GM20000 (cell line): Measurements from ENCODE around the gene ESR1.
A peak's percentile ranks its signal among the peaks of the same experiment; 100 is the strongest.
"Not testable (repeated sequence)": the region's sequence is repeated elsewhere in the genome, so short reads cannot be mapped to it uniquely, and the experiment has no call there.

Source experiments
- DNase-seq: peaks from one replicate; pipeline ENCODE4 v3.0.0; 2012; ENCODE audit warnings: low spot score
- CTCF ChIP-seq: IDR thresholded peaks from 2 replicates; pipeline ENCODE4 v1.5.1; 2012; ENCODE audit warnings: mild to moderate bottlenecking, control low read depth; ENCODE audit errors: extremely low read depth, missing control alignments

The ESR1 gene

DNA sequence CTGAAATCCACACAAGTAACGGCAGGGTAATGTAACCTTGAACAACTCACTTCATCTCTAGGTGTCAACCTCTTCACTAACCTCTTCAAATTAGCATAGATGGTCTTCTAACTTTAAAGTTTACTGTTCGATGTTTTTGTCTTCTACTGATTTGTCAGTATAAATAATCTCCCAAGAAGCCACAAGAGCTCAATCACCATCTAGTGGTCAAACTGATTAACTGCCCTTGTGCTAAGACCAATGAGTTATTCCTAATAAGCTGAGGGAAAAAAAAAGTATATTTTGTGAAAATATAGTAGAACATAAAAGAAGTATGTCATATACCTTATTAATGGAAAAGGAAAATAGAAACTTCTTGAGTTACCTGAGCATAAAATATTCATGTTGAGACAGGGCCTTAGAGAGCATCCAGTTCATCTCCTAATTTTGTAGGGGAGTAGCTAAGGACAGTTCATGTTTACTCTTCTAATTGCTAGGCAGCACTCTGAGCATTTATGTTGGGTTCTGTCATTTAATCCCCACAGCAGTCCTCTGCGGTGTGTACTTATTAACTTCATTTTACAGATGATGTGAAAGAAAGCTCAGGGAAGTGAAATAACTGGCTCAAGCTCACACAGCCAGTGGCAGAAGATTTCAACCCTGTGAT is 317.1 kb downstream of the ESR1 start:
- DNase-seq: peak; percentile 53
- TF ChIP-seq CTCF: peak; percentile 64

GRCh38 chr6:152127432-152128165 is 320.1 kb downstream of the ESR1 start:
- TF ChIP-seq CTCF: no peak
- DNase-seq: no peak

- TF ChIP-seq CTCF: no peak
- no peak for DNase-seq
Measured at GRCh38 chr6:152129691-152130151, 322.2 kb downstream of the ESR1 start.

DNA sequence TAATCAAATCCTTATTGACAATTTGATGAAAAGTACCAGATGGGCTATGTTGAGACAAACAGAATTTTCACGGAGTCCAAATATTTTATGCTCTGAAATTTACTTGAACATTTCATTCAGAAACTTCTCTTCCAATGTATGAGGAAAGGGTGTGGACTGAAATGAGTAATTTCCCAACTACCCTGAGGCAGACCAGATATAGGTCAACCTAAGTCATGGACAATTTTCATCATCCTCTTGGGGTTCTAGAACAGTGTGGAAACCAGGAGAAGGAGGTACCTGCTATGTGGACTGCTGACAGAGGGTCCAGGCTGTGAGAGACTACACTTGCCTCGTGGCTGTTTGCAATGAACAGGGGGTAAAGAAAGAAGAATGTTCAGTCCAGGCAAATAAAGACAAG is 323.0 kb downstream of the ESR1 start:
- TF ChIP-seq CTCF: no peak
- DNase-seq: no peak

DNA sequence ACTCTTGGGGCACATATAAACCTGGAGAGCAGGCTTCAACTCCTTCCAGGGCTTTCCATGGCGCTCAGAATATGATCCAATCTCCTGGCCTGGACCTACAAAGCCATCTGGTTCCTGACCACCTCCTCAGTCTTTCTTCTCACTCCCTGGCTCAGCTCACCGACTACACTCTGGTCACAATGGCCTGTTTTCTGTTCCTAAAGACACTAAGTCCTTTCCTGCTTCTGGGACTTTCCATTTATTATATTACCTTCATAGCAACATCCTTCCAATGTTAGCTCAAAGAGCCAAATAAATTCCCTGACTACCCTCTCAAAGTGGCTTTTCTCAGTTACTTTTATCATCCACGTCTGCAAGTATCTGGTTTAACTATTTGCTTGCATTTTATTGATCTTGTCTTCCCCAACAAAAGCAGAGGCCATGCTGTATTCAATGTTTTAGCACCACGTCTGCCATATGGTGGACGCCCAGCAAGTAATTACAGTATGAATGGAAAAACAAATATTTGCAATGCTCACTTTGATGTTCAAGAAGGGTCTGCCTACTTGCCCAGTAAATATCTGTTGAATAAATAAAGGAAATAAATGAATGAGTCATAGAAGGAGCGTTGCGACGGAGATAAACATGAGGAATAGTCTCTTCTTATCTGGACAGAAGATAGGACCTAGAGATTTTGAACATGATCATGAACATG is 328.4 kb downstream of the ESR1 start:
- no peak for TF ChIP-seq CTCF

GRCh38 chr6:152136449-152136825 is 329.0 kb downstream of the ESR1 start:
- no peak for DNase-seq
- TF ChIP-seq CTCF: no peak

More for the DNA sequence above, 328.4 kb downstream of the ESR1 start:
- no peak for DNase-seq

GRCh38 chr6:152138344-152138743 is 330.9 kb downstream of the ESR1 start:
- not testable (repeated sequence) for DNase-seq
